KOPT-K1 (cell line): ENCODE data around the gene SPG11.
"Not testable (repeated sequence)": the region's sequence is repeated elsewhere in the genome, so short reads cannot be mapped to it uniquely, and the experiment has no call there.

Experiments
- H3K27ac ChIP-seq: fragments of 200-600 bp; sonication (generic); 2 replicates; pipeline ENCODE4 v1.5.1; 2016; ENCODE audit warnings: antibody characterized with exemption, mild to moderate bottlenecking, low read depth, low read length; ENCODE audit not compliant: poor library complexity, severe bottlenecking
- H3K36me3 ChIP-seq: fragments of 200-600 bp; sonication (generic); 2 replicates; pipeline ENCODE4 v1.5.1; 2017; ENCODE audit warnings: antibody characterized with exemption, mild to moderate bottlenecking, low read length, moderate library complexity; ENCODE audit not compliant: insufficient read depth
- H3K9me3 ChIP-seq: fragments of 200-600 bp; sonication (generic); 2 replicates; pipeline ENCODE4 v1.5.1; 2017; ENCODE audit warnings: antibody characterized with exemption, low read length, mild to moderate bottlenecking; ENCODE audit not compliant: insufficient read depth, poor library complexity, severe bottlenecking

SPG11 gene

GRCh38 chr15:44573386-44573785 is 90.1 kb downstream of the SPG11 start:
- peaks cover 35% of the 10 kb centered on the region for H3K36me3 ChIP-seq
- no peaks in the 10 kb centered on the region for H3K9me3 ChIP-seq

DNA sequence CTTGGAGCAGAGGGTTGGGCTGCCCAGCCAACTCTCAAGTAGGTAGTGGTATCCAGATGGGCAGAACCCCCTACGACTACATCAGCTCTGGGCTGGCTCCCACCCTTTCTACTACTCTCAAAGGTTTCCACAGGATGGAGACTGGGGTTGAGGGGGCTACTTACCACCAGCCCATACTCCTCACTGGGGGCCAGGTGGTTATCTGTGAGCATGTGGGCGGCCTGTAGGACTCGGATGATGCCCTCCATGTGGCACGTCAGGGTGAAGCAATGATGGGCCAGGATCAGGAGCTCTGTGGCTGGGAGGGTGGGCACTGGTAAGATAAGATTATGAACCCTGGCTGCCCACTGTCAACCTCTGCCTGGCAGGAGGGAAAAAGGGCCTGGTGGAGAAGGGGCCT is 93.1 kb downstream of the SPG11 start:
- Histone ChIP-seq H3K27ac (no peak overlapping the region), H3K9me3 (peaks cover 4% of the 10 kb centered on the region), H3K36me3 (peaks cover 62% of the 10 kb centered on the region)

More at GRCh38 chr15:44573386-44573785, 90.1 kb downstream of the SPG11 start:
- no peak overlapping the region for H3K27ac ChIP-seq

DNA sequence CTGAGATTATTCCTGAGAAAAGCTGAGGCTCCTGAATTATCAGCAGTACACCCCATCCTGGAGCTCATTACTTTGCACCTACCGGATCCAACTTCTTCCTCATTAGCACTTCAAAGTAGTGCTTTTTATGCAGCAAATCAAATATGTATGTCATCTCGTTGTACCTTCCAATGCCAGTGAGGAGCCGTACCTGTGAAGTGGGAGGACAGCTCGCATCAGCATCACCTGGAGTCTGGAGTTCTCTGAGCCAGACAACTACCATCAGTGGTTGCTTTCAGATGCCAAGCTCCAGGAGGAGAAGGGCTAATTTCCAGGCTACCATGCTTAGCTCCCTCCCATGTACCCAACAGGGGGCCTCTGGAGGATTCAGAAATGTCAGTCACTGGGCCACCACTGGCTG is 94.1 kb downstream of the SPG11 start:
- Histone ChIP-seq H3K27ac (no peak overlapping the region), H3K36me3 (peaks cover 73% of the 10 kb centered on the region), H3K9me3 (peaks cover 15% of the 10 kb centered on the region)

DNA sequence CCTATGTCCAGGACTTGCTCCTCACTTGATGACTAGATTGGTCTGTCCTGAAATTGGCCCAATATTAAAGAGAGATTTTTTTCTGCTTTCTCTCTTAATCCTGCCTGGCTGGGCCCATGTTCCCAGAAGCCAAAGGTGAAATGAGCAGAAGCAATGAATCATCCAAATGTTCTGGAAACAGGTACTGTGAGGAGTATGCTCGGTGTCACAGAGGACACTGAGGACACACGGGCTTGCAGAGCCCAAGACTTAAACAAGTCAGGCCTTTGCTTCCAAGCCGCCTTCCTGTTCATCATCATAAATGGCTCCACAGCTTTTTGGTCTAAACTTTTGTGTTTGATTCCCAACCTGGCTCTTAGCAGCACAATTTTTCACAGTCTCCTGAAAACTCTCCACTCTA is 95.1 kb downstream of the SPG11 start:
- Histone ChIP-seq H3K36me3 (peaks cover 83% of the 10 kb centered on the region), H3K27ac (no peak overlapping the region)

GRCh38 chr15:44566155-44566540 is 97.3 kb downstream of the SPG11 start:
- Histone ChIP-seq H3K9me3 (peaks cover 15% of the 10 kb centered on the region), H3K36me3 (peaks cover 94% of the 10 kb centered on the region), H3K27ac (no peak overlapping the region)

More for the DNA sequence above, 95.1 kb downstream of the SPG11 start:
- peaks cover 15% of the 10 kb centered on the region for H3K9me3 ChIP-seq

DNA sequence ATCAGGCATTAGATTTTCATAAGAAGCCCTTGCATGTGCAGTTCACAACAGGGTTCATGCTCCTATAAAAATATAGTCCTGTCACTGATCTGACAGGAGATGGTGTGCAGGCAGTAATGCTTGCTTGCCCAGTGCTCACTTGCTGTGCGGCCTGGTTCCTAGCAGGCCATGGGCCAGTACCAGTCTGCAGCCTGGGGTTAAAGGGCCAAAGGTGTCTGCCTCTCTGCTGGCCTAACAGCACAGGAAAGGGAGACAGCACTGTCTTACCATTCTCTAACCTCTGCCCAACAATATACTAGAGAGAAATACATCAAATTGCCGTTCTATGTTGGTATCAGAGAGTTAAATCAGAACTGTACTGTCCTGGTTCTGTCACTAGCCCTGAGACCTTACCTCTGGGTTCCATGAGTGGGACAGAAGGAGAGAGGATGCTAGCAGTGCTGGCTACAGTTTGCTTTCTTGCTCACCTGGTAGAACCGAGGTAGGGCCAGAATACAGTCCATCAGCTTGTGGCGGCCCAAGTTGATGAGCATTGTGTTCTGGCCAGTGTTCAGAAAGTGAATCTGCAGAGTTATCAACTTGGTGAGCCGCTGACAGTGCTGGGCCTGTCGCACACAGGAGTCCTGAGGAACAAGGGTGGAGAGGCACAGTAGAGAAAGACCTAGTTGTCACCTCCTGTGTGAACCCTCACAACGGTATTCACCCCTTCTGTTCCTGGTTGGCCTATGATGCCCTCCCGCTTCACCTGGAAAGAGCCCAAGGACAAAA is 97.9 kb downstream of the SPG11 start:
- peaks cover 15% of the 10 kb centered on the region for H3K9me3 ChIP-seq
- H3K36me3 ChIP-seq: peaks cover 97% of the 10 kb centered on the region
- no peak overlapping the region for H3K27ac ChIP-seq

GRCh38 chr15:44560926-44561325 is 102.5 kb downstream of the SPG11 start:
- not testable (repeated sequence) for H3K27ac ChIP-seq
- H3K9me3 ChIP-seq: peaks cover 15% of the 10 kb centered on the region
- H3K36me3 ChIP-seq: peaks cover 100% of the 10 kb centered on the region

DNA sequence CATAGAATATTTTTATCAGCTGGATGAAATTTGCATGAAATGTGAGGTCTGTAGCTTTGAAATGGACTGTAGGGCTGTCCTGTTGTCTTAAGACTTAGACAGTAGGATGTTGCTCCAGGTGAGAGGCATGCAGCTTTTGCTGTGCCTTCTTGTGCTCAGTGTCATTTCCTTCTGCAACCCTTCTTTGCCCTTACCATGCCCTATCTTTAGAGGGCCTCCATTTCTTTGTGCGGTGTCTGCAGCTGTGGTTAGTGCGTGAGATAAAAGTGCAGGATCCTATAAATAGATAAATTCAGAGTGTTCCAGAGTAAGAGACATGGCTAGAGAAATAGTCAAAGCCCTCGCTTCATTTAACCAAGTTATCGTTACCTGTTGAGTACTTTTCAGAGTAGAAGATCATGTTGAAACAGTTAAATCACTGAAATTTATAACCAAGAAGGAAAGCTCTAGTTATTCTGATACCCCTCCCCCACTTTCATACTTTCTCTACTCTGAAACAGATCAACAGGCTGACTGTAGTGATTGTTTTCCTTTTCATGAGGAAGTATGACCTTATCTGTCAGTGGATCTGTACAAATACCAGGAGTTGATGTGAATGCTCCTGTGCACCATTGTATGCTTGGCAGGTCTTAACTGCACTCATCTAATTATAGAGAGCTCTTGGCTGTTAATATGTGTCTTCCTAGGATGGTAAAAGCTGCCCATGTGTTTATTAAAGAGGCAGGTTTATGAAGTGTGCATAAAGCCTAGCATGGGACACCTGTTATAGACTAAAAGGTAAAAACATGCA is 108.3 kb downstream of the SPG11 start:
- no peaks in the 10 kb centered on the region for H3K9me3 ChIP-seq
- peaks cover 93% of the 10 kb centered on the region for H3K36me3 ChIP-seq
- no peak overlapping the region for H3K27ac ChIP-seq

GRCh38 chr15:44550734-44551133 is 112.7 kb downstream of the SPG11 start:
- no peak overlapping the region for H3K27ac ChIP-seq
- H3K9me3 ChIP-seq: no peaks in the 10 kb centered on the region
- H3K36me3 ChIP-seq: peaks cover 61% of the 10 kb centered on the region

- H3K36me3 ChIP-seq: peaks cover 56% of the 10 kb centered on the region
- H3K27ac ChIP-seq: no peak overlapping the region
- H3K9me3 ChIP-seq: no peaks in the 10 kb centered on the region
Observed at GRCh38 chr15:44550256-44550655, 113.2 kb downstream of the SPG11 start.

GRCh38 chr15:44549152-44549551 is 114.3 kb downstream of the SPG11 start:
- H3K36me3 ChIP-seq: peaks cover 46% of the 10 kb centered on the region
- not testable (repeated sequence) for H3K9me3 ChIP-seq

GRCh38 chr15:44545913-44546802 is 117.3 kb downstream of the SPG11 start:
- Histone ChIP-seq H3K9me3 (no peaks in the 10 kb centered on the region), H3K36me3 (peaks cover 49% of the 10 kb centered on the region), H3K27ac (no peak overlapping the region)

More at GRCh38 chr15:44549152-44549551, 114.3 kb downstream of the SPG11 start:
- not testable (repeated sequence) for H3K27ac ChIP-seq

DNA sequence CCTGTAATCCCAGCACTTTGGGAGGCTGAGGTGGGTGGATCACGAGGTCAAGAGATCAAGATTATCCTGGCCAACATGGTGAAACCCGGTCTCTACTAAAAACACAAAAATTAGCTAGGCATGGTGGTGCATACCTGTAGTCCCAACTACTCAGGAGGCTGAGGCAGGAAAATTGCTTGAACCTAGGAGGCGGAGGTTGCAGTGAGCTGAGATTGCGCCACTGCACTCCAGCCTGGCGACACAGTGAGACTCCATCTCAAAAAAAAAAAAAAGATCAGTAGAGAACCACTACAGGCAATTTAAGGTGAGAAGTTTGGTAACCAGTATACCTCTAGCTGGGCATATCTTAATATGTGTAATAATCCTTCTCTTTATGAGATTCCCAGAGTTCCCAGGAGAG is 118.7 kb downstream of the SPG11 start:
- not testable (repeated sequence) for H3K9me3 ChIP-seq, H3K27ac ChIP-seq
- peaks cover 51% of the 10 kb centered on the region for H3K36me3 ChIP-seq

GRCh38 chr15:44542596-44542995 is 120.9 kb downstream of the SPG11 start:
- Histone ChIP-seq H3K27ac (no peak overlapping the region), H3K36me3 (peaks cover 50% of the 10 kb centered on the region), H3K9me3 (no peaks in the 10 kb centered on the region)
